HG02678 (cell line): ENCODE data around the gene PCDHB8.
"Not testable (repeated sequence)": the region's sequence is repeated elsewhere in the genome, so short reads cannot be mapped to it uniquely, and the experiment has no call there.

ENCODE experiments used
- ATAC-seq: cut with Tn5 transposase; IDR thresholded peaks from one replicate; pipeline ENCODE4 v1.9.1; 2021; ENCODE audit warnings: mild to moderate bottlenecking, moderate library complexity; ENCODE audit not compliant: unreplicated experiment

The PCDHB8 gene

DNA sequence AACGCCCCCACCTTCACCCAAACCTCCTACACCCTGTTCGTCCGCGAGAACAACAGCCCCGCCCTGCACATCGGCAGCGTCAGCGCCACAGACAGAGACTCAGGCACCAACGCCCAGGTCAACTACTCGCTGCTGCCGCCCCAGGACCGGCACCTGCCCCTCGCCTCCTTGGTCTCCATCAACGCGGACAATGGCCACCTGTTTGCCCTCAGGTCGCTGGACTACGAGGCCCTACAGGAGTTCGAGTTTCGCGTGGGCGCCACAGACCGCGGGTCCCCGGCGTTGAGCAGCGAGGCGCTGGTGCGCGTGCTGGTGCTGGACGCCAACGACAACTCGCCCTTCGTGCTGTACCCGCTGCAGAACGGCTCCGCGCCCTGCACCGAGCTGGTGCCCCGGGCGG lies 47.3 kb downstream of the PCDHB8 start:
- not testable (repeated sequence) for ATAC-seq

DNA sequence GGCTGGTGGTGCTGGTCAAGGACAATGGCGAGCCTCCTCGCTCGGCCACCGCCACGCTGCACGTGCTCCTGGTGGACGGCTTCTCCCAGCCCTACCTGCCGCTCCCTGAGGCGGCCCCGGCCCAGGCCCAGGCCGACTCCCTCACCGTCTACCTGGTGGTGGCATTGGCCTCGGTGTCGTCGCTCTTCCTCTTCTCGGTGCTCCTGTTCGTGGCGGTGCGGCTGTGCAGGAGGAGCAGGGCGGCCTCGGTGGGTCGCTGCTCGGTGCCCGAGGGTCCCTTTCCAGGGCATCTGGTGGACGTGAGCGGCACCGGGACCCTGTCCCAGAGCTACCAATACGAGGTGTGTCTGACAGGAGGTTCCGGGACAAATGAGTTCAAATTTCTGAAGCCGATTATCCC lies 47.8 kb downstream of the PCDHB8 start:
- not testable (repeated sequence) for ATAC-seq
